C4-2B (cell line): ENCODE measurements around the gene CPNE8.

ENCODE experiments used
- H3K27ac ChIP-seq: fragments of 450-650 bp; 2 replicates; pipeline ENCODE4 v1.5.1; 2017
- ZFX ChIP-seq: fragments of 450-650 bp; IDR thresholded peaks from 2 replicates; pipeline ENCODE4 v1.6.1; 2017
- TF ChIP-seq, protein P1 (sequence below): fragments of 450-650 bp; conservative IDR thresholded peaks from 2 replicates; pipeline ENCODE4 v1.5.1; 2017; ENCODE audit warnings: mild to moderate bottlenecking

The CPNE8 gene

DNA sequence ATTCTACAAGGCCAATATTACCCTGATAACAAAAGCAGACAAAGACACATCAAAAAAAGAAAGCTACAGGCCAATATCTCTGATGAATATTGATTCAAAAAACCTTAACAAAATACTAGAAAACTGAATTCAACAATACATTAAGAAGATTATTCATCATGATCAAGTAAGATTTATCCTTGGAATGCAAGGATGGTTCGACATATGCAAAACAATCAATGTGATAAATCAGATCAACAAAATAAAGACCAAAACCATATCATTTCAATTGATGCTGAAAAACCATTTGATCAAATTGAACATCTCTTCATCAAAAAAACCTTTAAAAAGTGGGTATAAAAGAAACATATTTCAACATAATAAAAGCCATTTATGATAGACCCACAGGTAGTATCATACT, 117.3 kb downstream of the CPNE8 start:
- no peak overlapping the region for H3K27ac ChIP-seq
- TF ChIP-seq ZFX, result no peak
- TF ChIP-seq, protein P1, sequence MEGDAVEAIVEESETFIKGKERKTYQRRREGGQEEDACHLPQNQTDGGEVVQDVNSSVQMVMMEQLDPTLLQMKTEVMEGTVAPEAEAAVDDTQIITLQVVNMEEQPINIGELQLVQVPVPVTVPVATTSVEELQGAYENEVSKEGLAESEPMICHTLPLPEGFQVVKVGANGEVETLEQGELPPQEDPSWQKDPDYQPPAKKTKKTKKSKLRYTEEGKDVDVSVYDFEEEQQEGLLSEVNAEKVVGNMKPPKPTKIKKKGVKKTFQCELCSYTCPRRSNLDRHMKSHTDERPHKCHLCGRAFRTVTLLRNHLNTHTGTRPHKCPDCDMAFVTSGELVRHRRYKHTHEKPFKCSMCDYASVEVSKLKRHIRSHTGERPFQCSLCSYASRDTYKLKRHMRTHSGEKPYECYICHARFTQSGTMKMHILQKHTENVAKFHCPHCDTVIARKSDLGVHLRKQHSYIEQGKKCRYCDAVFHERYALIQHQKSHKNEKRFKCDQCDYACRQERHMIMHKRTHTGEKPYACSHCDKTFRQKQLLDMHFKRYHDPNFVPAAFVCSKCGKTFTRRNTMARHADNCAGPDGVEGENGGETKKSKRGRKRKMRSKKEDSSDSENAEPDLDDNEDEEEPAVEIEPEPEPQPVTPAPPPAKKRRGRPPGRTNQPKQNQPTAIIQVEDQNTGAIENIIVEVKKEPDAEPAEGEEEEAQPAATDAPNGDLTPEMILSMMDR, result no peak

DNA sequence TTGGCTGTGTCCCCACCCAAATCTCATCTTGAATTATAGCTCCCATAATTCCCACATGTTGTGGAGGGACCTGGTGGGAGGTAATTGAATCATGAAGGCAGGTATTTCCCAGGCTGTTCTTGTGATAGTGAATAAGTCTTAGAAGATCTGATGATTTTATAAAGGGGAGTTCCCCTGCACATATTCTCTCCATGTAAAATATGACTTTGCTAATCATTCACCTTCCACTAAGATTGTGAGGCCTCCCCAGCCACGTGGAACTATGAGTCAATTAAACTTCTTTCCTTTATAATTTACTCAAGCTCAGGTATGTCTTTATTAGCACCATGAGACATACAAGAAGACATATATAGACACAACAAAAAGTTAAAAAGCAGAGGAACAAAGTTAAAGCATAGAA, 120.0 kb downstream of the CPNE8 start:
- H3K27ac ChIP-seq, result no peak overlapping the region
- TF ChIP-seq, protein P1, result no peak
- no peak for TF ChIP-seq ZFX

- no peak overlapping the region for H3K27ac ChIP-seq
- no peak for TF ChIP-seq ZFX
- TF ChIP-seq, protein P1, result no peak
Observed at GRCh38 chr12:38783304-38783703, 122.1 kb downstream of the CPNE8 start.

GRCh38 chr12:38782359-38782758, 123.0 kb downstream of the CPNE8 start:
- TF ChIP-seq ZFX, result no peak
- TF ChIP-seq, protein P1, result no peak
- H3K27ac ChIP-seq, result no peak overlapping the region

- TF ChIP-seq ZFX, result no peak
- TF ChIP-seq, protein P1, result no peak
- H3K27ac ChIP-seq, result no peak overlapping the region
Observed at GRCh38 chr12:38776647-38777046, 128.7 kb downstream of the CPNE8 start.

GRCh38 chr12:38775457-38775856, 129.9 kb downstream of the CPNE8 start:
- TF ChIP-seq, protein P1, result no peak
- no peak for TF ChIP-seq ZFX
- H3K27ac ChIP-seq, result no peak overlapping the region

DNA sequence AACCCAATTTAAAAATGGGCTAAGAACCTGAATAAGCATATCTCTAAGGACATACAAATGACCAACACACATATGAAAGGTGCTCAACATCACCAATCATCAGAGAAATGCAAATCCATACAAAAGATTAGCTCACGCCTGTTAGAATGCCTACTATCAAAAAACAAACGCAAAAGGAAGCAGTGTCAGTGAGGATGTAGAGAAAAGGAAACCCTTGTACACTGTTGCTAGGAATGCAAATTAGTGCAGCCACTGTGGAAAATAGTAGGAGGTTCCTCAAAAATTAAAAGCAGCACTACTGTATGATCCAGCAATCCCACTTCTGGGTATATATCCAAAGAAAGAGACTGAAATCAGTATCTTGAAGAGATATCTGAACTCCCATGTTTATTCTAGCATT, 133.0 kb downstream of the CPNE8 start:
- no peak overlapping the region for H3K27ac ChIP-seq
- no peak for TF ChIP-seq ZFX
- TF ChIP-seq, protein P1, result no peak
